Left ventricle myocardium inferior (tissue), 1 donor: ENCODE measurements around the gene SNX2. TPM values are rescaled to one million over a fixed set of nuclear protein-coding genes. Genes with fewer than 3 reads are reported as not detected.

ENCODE experiments used
- DNase-seq: peaks from one replicate; pipeline ENCODE4 v3.0.0-alpha.2; 2020
- H3K27ac ChIP-seq: fragments of 200-600 bp; replicated peaks from 2 replicates; pipeline ENCODE4 v1.8.0; 2021
- H3K27me3 ChIP-seq: fragments of 200-600 bp; 2 replicates; pipeline ENCODE4 v1.8.0; 2021; ENCODE audit warnings: low read depth
- H3K36me3 ChIP-seq: fragments of 200-600 bp; 2 replicates; pipeline ENCODE4 v1.8.0; 2021
- H3K4me1 ChIP-seq: fragments of 200-600 bp; 2 replicates; pipeline ENCODE4 v1.8.0; 2021
- H3K4me3 ChIP-seq: fragments of 200-600 bp; 2 replicates; pipeline ENCODE4 v1.8.0; 2021; ENCODE audit warnings: mild to moderate bottlenecking, moderate library complexity
- H3K9me3 ChIP-seq: fragments of 200-600 bp; replicated peaks from 2 replicates; pipeline ENCODE4 v1.8.0; 2021
- CTCF ChIP-seq: fragments of 200-600 bp; IDR thresholded peaks from 2 replicates; pipeline ENCODE4 v1.8.0; 2021; ENCODE audit warnings: antibody characterized with exemption, mild to moderate bottlenecking, borderline replicate concordance
- intact Hi-C: fragments of 100-400 bp; cut with micrococcal nuclease; formaldehyde crosslinking; loops from one replicate; pipeline ENCODE4 v1.11.0; 2022
- total RNA-seq: library from RNA; stranded (reverse); fragmentation: NEBNext Ultra II Directional; extraction: Animal tissue kit (Norgen Biotek cat#: 25700); gene quantifications from one replicate; pipeline ENCODE4 v1.2.1, GENCODE V29; 2021
- donor health status: DM: no; HTN: yes; CAD: no; lungs with severe emphysema.

Gene SNX2
- total RNA-seq, 1 donor from 2014 or later, result 37.0 TPM

GRCh38 chr5:122789461-122790171 lies 14.7 kb downstream of the SNX2 start:
- DNase-seq, result no peak
- H3K27me3 ChIP-seq, result no peaks in the 10 kb centered on the region
- no peak for TF ChIP-seq CTCF
- no peak overlapping the region for H3K27ac ChIP-seq
- intact Hi-C loops, result no loop called here
- peaks cover 16% of the 10 kb centered on the region for H3K9me3 ChIP-seq
- no peaks in the 10 kb centered on the region for H3K36me3 ChIP-seq
- peaks cover under 1% of the 10 kb centered on the region for H3K4me1 ChIP-seq
- no peak overlapping the region for H3K4me3 ChIP-seq

GRCh38 chr5:122790354-122791103 lies 15.6 kb downstream of the SNX2 start:
- peaks cover 2% of the 10 kb centered on the region for H3K36me3 ChIP-seq
- DNase-seq, result no peak
- H3K27me3 ChIP-seq, result no peaks in the 10 kb centered on the region
- peaks cover 9% of the 10 kb centered on the region for H3K4me1 ChIP-seq
- no peak overlapping the region for H3K4me3 ChIP-seq
- no peak for TF ChIP-seq CTCF
- intact Hi-C loops, result no loop called here
- H3K27ac ChIP-seq, result no peak overlapping the region
- peaks cover 7% of the 10 kb centered on the region for H3K9me3 ChIP-seq

GRCh38 chr5:122805481-122805880 lies 30.6 kb downstream of the SNX2 start:
- Histone ChIP-seq H3K4me3 (no peak overlapping the region), H3K36me3 (peaks cover 77% of the 10 kb centered on the region), H3K27me3 (no peaks in the 10 kb centered on the region), H3K9me3 (no peaks in the 10 kb centered on the region), H3K4me1 (no peaks in the 10 kb centered on the region), H3K27ac (no peak overlapping the region)
- TF ChIP-seq CTCF, result no peak
- intact Hi-C loops, result no loop called here
- no peak for DNase-seq

GRCh38 chr5:122810405-122810804 lies 35.5 kb downstream of the SNX2 start:
- Histone ChIP-seq H3K9me3 (no peaks in the 10 kb centered on the region), H3K4me1 (no peaks in the 10 kb centered on the region), H3K27me3 (no peaks in the 10 kb centered on the region), H3K27ac (no peak overlapping the region), H3K36me3 (peaks cover 45% of the 10 kb centered on the region), H3K4me3 (no peak overlapping the region)
- intact Hi-C loops, result no loop called here
- DNase-seq, result no peak
- TF ChIP-seq CTCF, result no peak

- intact Hi-C loops, result no loop called here
- H3K27me3 ChIP-seq, result no peaks in the 10 kb centered on the region
- H3K9me3 ChIP-seq, result no peaks in the 10 kb centered on the region
- no peaks in the 10 kb centered on the region for H3K4me1 ChIP-seq
- H3K4me3 ChIP-seq, result no peak overlapping the region
- no peak for TF ChIP-seq CTCF
- no peak overlapping the region for H3K27ac ChIP-seq
- DNase-seq, result no peak
- peaks cover 31% of the 10 kb centered on the region for H3K36me3 ChIP-seq
These were observed 40.4 kb downstream of the SNX2 start for GRCh38 chr5:122815218-122815767.
